Hematopoietic multipotent progenitor cell treated with erythropoietin and hydrocortisone succinate and interleukin-3 and kit ligand, for 8 days (in vitro differentiated cells): ENCODE results near the gene MET.
"Not testable (repeated sequence)": the region's sequence is repeated elsewhere in the genome, so short reads cannot be mapped to it uniquely, and the experiment has no call there.

Experiments used
- DNase-seq: peaks from one replicate; pipeline ENCODE4 v3.0.0-alpha.2; 2015

MET gene

GRCh38 chr7:116698930-116699721, 27.1 kb downstream of the MET start:
- no peak for DNase-seq

- no peak for DNase-seq
These were observed 27.7 kb downstream of the MET start for GRCh38 chr7:116699722-116700120.

- no peak for DNase-seq
These were observed 30.2 kb downstream of the MET start for GRCh38 chr7:116702046-116702785.

- no peak for DNase-seq
These were observed 32.7 kb downstream of the MET start for GRCh38 chr7:116704650-116705228.

GRCh38 chr7:116705419-116705818, 33.4 kb downstream of the MET start:
- no peak for DNase-seq

GRCh38 chr7:116706668-116707126, 34.7 kb downstream of the MET start:
- no peak for DNase-seq

- DNase-seq = no peak
These were observed 35.3 kb downstream of the MET start for GRCh38 chr7:116707289-116707688.

- no peak for DNase-seq
These were observed 36.3 kb downstream of the MET start for GRCh38 chr7:116708248-116708647.

GRCh38 chr7:116708861-116709260, 36.9 kb downstream of the MET start:
- DNase-seq = no peak

GRCh38 chr7:116709336-116709735, 37.3 kb downstream of the MET start:
- DNase-seq = no peak

GRCh38 chr7:116710764-116711452, 38.9 kb downstream of the MET start:
- DNase-seq = no peak

- DNase-seq = no peak
These were observed 39.8 kb downstream of the MET start for GRCh38 chr7:116711790-116712189.

- DNase-seq = no peak
These were observed 41.5 kb downstream of the MET start for GRCh38 chr7:116713500-116713899.

- DNase-seq = no peak
These were observed 41.9 kb downstream of the MET start for GRCh38 chr7:116713918-116714317.

GRCh38 chr7:116715077-116715476, 43.1 kb downstream of the MET start:
- no peak for DNase-seq

- no peak for DNase-seq
These were observed 45.1 kb downstream of the MET start for GRCh38 chr7:116717137-116717536.

GRCh38 chr7:116723959-116724529, 52.0 kb downstream of the MET start:
- not testable (repeated sequence) for DNase-seq

GRCh38 chr7:116724560-116725231, 52.7 kb downstream of the MET start:
- no peak for DNase-seq

- DNase-seq = no peak
These were observed 54.2 kb downstream of the MET start for GRCh38 chr7:116726149-116726548.

- no peak for DNase-seq
These were observed 54.9 kb downstream of the MET start for GRCh38 chr7:116726713-116727431.

GRCh38 chr7:116727432-116728009, 55.5 kb downstream of the MET start:
- DNase-seq = no peak
